ENCODE data around the gene PRSS22.

PRSS22 gene

DNA sequence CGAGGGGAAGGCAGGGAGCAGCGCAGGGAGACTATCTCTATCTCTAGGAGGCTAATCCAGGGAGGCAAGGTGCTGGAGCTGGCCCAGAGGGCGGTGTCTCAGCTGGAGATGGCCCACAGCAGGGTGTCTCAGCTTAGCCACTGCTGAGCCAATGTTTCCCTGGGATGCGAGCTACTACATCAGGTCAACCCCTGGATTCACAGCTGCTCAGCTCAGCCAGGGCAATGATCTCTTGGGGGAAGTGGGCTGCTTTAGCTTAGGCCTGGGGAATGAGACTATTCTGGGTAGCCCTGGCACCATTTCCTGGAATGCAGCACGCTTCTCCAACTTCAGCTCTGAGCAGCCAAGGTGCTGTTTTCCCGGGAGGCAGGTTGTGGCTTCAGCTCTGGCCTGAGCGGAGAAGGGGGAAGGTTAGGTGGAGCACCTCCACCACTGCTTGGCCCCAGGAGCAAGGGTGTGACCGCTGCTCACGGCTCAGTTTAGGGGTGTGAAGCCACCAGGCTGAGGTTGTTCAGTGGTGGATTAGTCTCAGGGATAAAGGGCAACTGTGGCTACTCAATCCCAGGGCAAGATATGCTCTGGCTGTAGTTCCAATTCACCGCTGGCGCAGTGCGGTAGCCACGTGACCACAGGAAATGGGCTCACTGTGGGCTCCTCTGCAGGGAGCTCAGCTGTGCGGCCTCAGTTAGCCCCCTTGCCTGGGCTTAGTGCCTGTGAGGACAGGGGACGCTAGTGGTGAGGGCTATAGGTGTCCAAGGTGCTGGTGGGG, 46.1 kb downstream of the PRSS22 start:
- DNase-seq: no peak

DNA sequence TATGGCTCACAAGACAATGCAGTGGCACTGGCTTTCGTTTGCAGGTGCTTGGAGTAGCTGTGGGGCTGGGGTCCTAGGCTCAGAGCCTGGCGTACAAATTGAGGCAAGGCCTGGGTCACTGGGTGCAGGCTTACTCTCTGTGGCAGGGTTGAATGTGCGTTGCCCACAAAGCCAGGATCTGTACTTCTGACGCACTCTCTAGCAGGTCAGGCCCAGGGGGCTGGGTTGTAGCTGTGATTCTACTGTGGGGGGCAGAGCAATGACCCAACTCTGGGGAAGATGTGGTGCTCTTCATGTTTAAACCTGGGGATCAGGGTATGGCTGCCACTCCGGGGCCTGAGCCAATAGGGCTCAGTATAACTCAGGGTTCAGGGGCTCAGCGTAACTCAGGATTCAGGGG, 47.3 kb downstream of the PRSS22 start:
- no peak for DNase-seq

DNA sequence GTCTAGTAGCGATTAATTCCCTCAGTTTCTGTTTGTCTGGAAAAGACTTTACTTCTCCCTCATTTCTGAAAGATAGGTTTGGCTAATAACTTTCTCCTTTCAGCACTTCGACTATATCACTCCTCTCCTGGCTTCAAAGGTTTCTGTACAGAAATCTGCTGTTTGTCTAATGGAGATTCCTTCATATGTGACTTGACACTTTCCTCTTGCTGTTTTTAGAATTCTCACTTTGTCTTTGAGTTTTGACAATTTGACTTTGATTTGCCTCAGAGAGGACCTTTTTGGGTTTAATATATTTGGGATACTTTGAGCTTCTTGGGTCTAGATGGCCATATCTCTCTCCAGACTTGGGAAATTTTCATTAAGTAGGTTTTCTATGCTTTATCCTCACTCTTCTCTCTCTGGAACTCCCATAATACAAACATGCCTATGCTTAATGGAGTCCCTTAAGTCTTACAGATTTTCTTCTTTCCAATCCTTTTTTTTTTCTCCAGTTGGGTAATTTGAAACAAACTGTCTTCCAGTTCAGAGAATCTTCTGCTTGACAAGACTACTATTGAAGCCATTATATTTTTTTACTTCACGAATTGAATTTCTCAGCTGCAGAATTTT, 48.7 kb downstream of the PRSS22 start:
- DNase-seq: no peak

DNA sequence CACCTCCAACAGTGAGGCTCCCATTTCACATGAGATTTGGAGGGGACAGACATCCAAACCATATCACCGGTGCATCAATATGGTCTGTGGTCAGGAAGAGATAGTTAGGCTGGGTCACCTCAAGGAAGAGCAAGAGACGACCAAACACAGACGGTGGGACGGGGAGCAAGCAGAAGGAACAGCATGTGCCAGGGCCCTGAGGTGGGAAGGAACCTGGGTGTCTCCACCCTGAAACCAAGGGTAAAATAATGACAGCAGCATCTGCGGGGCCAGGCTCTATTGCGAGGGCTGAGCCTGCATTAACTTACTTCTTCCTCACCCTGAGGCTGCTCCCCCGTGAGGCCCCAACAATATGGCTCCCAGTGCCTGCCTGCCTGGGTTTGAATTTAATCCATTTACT, 49.8 kb downstream of the PRSS22 start:
- DNase-seq: no peak

DNA sequence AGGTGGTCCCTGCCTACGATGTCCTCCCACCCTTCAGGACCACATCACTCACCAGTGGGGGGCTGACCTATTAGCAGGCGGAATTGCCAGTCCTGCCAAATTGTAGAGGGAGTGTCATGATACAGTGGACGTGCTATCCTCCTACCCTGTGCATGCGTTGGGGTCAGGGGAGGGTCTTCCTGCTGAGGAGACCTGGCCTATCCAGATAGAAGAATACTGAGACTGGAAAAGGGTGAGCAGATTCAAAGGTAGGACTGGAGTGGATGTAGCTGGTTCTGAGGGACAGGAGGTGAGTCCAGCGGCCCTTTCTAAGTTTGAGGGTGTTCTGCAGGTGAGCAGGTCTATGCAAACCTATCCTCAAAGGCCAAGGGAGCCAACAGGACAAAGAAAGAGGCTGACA, 51.7 kb downstream of the PRSS22 start:
- DNase-seq: no peak

DNA sequence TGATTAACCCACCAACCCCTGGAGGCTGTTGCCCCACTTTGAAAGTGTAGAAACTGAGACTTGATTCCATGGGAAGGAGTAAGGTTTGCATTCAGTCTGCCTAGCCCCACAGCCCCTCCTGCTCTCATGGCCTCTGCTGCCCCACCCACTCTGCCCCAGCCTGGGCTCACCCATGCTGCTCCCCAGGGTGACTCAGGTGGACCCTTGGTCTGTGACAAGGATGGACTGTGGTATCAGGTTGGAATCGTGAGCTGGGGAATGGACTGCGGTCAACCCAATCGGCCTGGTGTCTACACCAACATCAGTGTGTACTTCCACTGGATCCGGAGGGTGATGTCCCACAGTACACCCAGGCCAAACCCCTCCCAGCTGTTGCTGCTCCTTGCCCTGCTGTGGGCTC, 53.2 kb downstream of the PRSS22 start:
- no peak for DNase-seq

DNA sequence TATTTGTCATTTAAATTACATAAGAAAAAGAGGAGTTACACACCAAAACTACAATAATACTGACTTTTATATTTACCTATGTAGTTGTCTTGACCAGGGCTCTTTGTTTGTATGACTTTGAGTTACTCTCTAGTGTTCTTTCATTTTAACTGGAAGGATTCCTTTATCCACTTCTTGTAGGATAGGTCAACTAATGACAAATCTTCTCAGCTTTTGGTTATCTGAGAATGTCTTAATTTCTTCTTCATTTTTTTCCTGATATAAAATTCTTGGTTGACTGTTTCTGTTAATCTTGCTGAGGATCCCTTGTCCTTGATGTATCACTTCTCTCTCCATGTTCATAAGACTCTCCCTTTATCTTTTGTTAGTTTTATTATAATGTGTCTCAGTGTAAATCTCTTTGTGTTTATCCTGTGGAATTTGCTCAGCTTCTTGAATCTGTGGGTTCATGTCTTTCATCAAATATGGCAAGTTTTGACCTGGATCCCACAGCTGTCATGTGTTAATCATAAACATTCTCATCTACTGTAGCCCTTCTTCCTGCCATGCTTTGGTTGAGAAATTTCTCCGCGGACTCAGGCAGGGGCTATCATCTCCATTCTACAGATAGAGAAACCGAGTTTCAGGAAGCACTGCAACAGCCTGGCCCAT, 54.3 kb downstream of the PRSS22 start:
- no peak for DNase-seq
